Kidney (tissue), 14 donors: Measurements from ENCODE around the gene S100A14. TPM values are rescaled to one million over a fixed set of nuclear protein-coding genes. Genes with fewer than 3 reads are reported as not detected.

Source experiments
- DNase-seq, 5 donors: peaks; one replicate each; pipeline ENCODE4 v3.0.0-alpha.2; 2013 to 2020
- FAIRE-seq: peaks from 2 replicates; lab custom pipeline; 2012; peaks lifted over from hg19 to GRCh38; lab: Jason Lieb, UNC
- H3K27ac ChIP-seq, 2 donors: one replicate each; pipeline ENCODE4 v1.7.0; 2013; ENCODE audit warnings: low read depth in 2 of 2, low read length in 2 of 2, inconsistent platforms in 1 of 2
- H3K27me3 ChIP-seq: one replicate; pipeline ENCODE4 v1.7.1; 2013; ENCODE audit warnings: low read length, inconsistent platforms; ENCODE audit not compliant: control insufficient read depth, insufficient read depth
- H3K36me3 ChIP-seq, 3 donors: one replicate each; pipeline versions ENCODE4 v1.7.0 to v1.7.1; 2013; ENCODE audit warnings: low read length in 3 of 3, control low read depth in 1 of 3, inconsistent platforms in 1 of 3; ENCODE audit not compliant: insufficient read depth in 3 of 3, control insufficient read depth in 2 of 3
- H3K4me1 ChIP-seq, 3 donors: one replicate each; pipeline versions ENCODE4 v1.7.0 to v1.7.1; 2013; ENCODE audit warnings: low read length in 3 of 3, inconsistent platforms in 1 of 3, low read depth in 1 of 3; ENCODE audit not compliant: control insufficient read depth in 2 of 3, insufficient read depth in 2 of 3
- H3K4me3 ChIP-seq, 3 donors: one replicate each; pipeline versions ENCODE4 v1.7.0 to v1.8.1; 2013; ENCODE audit warnings: low read length in 3 of 3, control low read depth in 1 of 3, inconsistent platforms in 1 of 3
- H3K9ac ChIP-seq, 3 donors: one replicate each; pipeline versions ENCODE4 v1.7.0 to v1.7.1; 2013; ENCODE audit warnings: low read length in 3 of 3, control low read depth in 1 of 3, inconsistent platforms in 1 of 3
- H3K9me3 ChIP-seq, 3 donors: one replicate each; pipeline versions ENCODE4 v1.7.0 to v1.7.1; 2013; ENCODE audit warnings: low read length in 3 of 3, control low read depth in 1 of 3, inconsistent platforms in 1 of 3; ENCODE audit not compliant: control insufficient read depth in 2 of 3, insufficient read depth in 1 of 3
- intact Hi-C: fragments of 100-400 bp; cut with DNase I; formaldehyde crosslinking; loops from one replicate; pipeline ENCODE4 v1.11.1; 2022
- polyA plus RNA-seq: library from polyadenylated mRNA; stranded (reverse); fragments of 350-450 nt; fragmentation: Illumina TruSeq; extraction: RNeasy Lipid Tissue Mini Kit (QIAGEN cat#74804); gene quantifications from one replicate; pipeline ENCODE4 v1.2.3, GENCODE V29; 2014; ENCODE audit warnings: low read depth, low replicate concordance; ENCODE audit not compliant: insufficient read depth
- total RNA-seq: library from RNA; stranded (reverse); fragmentation: NEBNext Ultra II Directional; extraction: Animal tissue kit (Norgen Biotek cat#: 25700); gene quantifications from one replicate; pipeline ENCODE4 v1.2.1, GENCODE V29; 2021
- TF ChIP-seq, protein P1 (sequence below): IDR thresholded peaks from 3 replicates; pipeline ENCODE4 v1.5.1; 2012; ENCODE audit warnings: mild to moderate bottlenecking, moderate library complexity, borderline replicate concordance; ENCODE audit not compliant: insufficient read depth; ENCODE audit errors: extremely low read depth
- donor health status: control.
- donor health status: control.
- donor health status: control.
- donor health status: control.
- donor health status: control.
- donor health status: DM: yes; HTN: yes; CAD: no.
- donor health status: Normal renal cell carcinoma (clear cell type).

S100A14 gene
- total and polyA plus RNA-seq, 2 donors from 2014 or later = 35.6 to 75.9 TPM

DNA sequence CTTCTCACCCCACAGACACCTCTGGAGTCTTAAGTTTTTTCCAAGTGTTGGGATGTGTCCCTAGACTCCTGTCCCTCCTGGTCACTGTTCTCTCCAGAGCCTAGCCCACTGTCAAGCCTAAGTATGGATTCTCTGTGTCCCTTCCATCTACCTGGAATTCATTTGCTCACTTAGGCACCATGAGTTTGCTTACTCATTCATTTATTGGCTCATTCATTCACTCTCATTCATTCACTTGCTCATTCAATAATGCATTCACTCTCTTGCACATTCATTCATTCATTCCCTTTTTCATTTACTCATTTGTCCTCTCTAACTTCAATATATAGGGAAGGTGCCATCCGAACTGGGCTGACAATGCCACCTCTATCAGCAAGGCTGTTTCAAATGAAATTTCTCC, 4.8 kb downstream of the S100A14 start:
- peaks cover 0 to 8% (median 2%) of the 10 kb centered on the region in 3 donors for H3K36me3 ChIP-seq
- peak overlapping the region in 2 of 3 donors; percentile 37 to 92 for H3K9ac ChIP-seq
- peak in 1 of 5 donors; percentile 2 for DNase-seq
- H3K9me3 ChIP-seq = no peaks in the 10 kb centered on the region
- FAIRE-seq = no peak
- H3K4me1 ChIP-seq = peaks cover 7 to 20% (median 19%) of the 10 kb centered on the region in 3 donors
- H3K27ac ChIP-seq = peak overlapping the region; percentile 11 to 13
- intact Hi-C loops = no loop called here
- TF ChIP-seq, protein P1, sequence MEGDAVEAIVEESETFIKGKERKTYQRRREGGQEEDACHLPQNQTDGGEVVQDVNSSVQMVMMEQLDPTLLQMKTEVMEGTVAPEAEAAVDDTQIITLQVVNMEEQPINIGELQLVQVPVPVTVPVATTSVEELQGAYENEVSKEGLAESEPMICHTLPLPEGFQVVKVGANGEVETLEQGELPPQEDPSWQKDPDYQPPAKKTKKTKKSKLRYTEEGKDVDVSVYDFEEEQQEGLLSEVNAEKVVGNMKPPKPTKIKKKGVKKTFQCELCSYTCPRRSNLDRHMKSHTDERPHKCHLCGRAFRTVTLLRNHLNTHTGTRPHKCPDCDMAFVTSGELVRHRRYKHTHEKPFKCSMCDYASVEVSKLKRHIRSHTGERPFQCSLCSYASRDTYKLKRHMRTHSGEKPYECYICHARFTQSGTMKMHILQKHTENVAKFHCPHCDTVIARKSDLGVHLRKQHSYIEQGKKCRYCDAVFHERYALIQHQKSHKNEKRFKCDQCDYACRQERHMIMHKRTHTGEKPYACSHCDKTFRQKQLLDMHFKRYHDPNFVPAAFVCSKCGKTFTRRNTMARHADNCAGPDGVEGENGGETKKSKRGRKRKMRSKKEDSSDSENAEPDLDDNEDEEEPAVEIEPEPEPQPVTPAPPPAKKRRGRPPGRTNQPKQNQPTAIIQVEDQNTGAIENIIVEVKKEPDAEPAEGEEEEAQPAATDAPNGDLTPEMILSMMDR = no peak
- no peaks in the 10 kb centered on the region for H3K27me3 ChIP-seq
- H3K4me3 ChIP-seq = peak overlapping the region in 2 of 3 donors; percentile 80 to 81

DNA sequence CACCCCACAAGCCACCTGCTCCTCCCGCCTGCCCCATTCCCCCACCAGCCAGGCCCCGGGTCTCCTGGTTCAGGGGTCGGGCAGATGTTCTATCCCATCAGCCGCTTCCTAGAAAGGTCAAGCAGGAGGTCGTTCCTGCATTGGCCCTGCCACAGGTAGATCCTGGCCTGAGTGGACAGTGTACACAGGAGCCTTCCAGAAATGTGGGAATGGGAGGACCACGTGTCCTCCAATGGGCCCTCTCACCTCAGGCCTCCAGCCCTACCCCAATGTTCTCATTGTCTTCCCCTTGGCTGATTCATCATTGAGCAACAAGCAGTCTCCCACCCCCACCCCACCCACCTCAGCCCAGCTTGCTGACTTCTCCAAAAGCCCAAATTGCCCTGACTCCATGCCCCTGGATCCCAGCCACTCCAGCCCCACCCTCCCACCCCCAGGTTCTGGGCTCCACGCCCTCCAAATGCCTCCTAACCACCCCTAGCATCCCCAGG, 5.3 kb downstream of the S100A14 start:
- TF ChIP-seq, protein P1 = no peak
- intact Hi-C loops = no loop called here
- Histone ChIP-seq H3K27me3 (no peaks in the 10 kb centered on the region), H3K4me3 (no peak overlapping the region), H3K9me3 (no peaks in the 10 kb centered on the region), H3K36me3 (peaks cover 0 to 8% (median 2%) of the 10 kb centered on the region in 3 donors), H3K27ac (peak overlapping the region; percentile 78 to 93), H3K4me1 (peaks cover 7 to 19% (median 17%) of the 10 kb centered on the region in 3 donors), H3K9ac (no peak overlapping the region)
- DNase-seq (peak in 1 of 5 donors; percentile 73), FAIRE-seq (no peak)

DNA sequence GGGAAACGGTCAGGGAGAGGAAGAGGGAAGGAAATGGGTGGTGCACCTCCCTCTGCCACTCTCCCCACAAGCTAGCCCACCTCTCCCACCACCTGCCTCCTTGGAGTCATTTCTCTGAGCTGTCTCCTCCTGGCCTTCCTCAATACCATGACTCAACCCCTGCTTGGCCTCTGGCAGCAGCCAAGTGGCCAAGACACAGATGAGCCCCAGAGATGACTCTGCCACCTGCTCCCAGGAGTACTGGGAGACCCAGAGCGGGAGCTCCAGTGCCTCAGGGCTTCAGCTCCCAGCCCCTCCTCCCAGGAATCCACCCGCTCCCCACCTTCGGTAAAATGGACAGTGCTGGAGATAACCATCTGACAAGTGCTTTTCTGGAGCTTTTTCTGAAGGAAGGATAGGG, 5.8 kb downstream of the S100A14 start:
- no peak overlapping the region for H3K4me3 ChIP-seq
- no peaks in the 10 kb centered on the region for H3K27me3 ChIP-seq
- FAIRE-seq = no peak
- H3K36me3 ChIP-seq = peaks cover 0 to 8% (median 2%) of the 10 kb centered on the region in 3 donors
- peak overlapping the region; percentile 78 to 93 for H3K27ac ChIP-seq
- DNase-seq = peak in 1 of 5 donors; percentile 65
- intact Hi-C loops = no loop called here
- H3K4me1 ChIP-seq = peaks cover 7 to 19% (median 17%) of the 10 kb centered on the region in 3 donors
- no peak overlapping the region for H3K9ac ChIP-seq
- TF ChIP-seq, protein P1 = no peak
- no peaks in the 10 kb centered on the region for H3K9me3 ChIP-seq
